Prostate gland (tissue), 2 donors: Measurements from ENCODE around the gene FBXW7. TPM values are rescaled to one million over a fixed set of nuclear protein-coding genes. Genes with fewer than 3 reads are reported as not detected.

Experiments used
- DNase-seq: peaks from one replicate; pipeline ENCODE4 v3.0.0-alpha.2; 2019; ENCODE audit warnings: low spot score
- H3K27ac ChIP-seq, 2 donors: fragments of 200-600 bp; sonication (generic); 2 replicates each; pipeline ENCODE4 v1.5.1; 2017 to 2019
- H3K27me3 ChIP-seq: fragments of 200-600 bp; sonication (generic); replicated peaks from 2 replicates; pipeline ENCODE4 v1.5.1; 2019; ENCODE audit not compliant: insufficient read depth
- H3K36me3 ChIP-seq, 2 donors: fragments of 200-600 bp; sonication (generic); 1 replicate in 1 of 2; 2 replicates in 1 of 2; pipeline versions ENCODE4 v1.5.1 to v1.8.1; 2017 to 2019
- H3K4me1 ChIP-seq: fragments of 200-600 bp; sonication (generic); replicated peaks from 2 replicates; pipeline ENCODE4 v1.5.1; 2019
- H3K4me3 ChIP-seq, 2 donors: fragments of 200-600 bp; sonication (generic); 2 replicates each; pipeline ENCODE4 v1.5.1; 2017 to 2019
- H3K9me3 ChIP-seq: fragments of 200-600 bp; sonication (generic); 2 replicates; pipeline ENCODE4 v1.5.1; 2017
- POLR2A ChIP-seq: fragments of 450-650 bp; IDR thresholded peaks from one replicate; pipeline ENCODE4 v1.6.1; 2016; ENCODE audit warnings: antibody characterized with exemption, mild to moderate bottlenecking
- POLR2AphosphoS5 ChIP-seq: sonication (generic); formaldehyde crosslinking; IDR thresholded peaks from one replicate; pipeline ENCODE4 v1.6.1; 2017; ENCODE audit warnings: antibody characterized with exemption
- whole genome bisulfite sequencing: methylation state at CpG from one replicate; pipeline ENCODE4 v1.1.5; 2018; 5-methylcytosine and 5-hydroxymethylcytosine counted together
- intact Hi-C: fragments of 100-400 bp; cut with DNase I; formaldehyde crosslinking; loops from one replicate; pipeline ENCODE4 v1.14.2; 2022
- total RNA-seq, 2 donors: library from RNA; depleted of rRNA; stranded (reverse); fragments of >200 nt; gene quantifications; one replicate each; pipeline ENCODE4 v1.1.0, GENCODE V29; 2016
- TF ChIP-seq, protein P1 (sequence below), 4 experiments: fragments of 200-600 bp in 2 of 4; fragments of 450-650 bp in 2 of 4; sonication (generic) in 2 of 4; IDR thresholded peaks; 1 replicate in 3 of 4; 2 replicates in 1 of 4; pipeline ENCODE4 v1.5.1; 2016 to 2019; ENCODE audit warnings: antibody characterized with exemption in 4 of 4, mild to moderate bottlenecking in 2 of 4, moderate library complexity in 2 of 4

Gene FBXW7
- total RNA-seq, 2 donors from 2014 or later = 21.8 to 24.9 TPM

DNA sequence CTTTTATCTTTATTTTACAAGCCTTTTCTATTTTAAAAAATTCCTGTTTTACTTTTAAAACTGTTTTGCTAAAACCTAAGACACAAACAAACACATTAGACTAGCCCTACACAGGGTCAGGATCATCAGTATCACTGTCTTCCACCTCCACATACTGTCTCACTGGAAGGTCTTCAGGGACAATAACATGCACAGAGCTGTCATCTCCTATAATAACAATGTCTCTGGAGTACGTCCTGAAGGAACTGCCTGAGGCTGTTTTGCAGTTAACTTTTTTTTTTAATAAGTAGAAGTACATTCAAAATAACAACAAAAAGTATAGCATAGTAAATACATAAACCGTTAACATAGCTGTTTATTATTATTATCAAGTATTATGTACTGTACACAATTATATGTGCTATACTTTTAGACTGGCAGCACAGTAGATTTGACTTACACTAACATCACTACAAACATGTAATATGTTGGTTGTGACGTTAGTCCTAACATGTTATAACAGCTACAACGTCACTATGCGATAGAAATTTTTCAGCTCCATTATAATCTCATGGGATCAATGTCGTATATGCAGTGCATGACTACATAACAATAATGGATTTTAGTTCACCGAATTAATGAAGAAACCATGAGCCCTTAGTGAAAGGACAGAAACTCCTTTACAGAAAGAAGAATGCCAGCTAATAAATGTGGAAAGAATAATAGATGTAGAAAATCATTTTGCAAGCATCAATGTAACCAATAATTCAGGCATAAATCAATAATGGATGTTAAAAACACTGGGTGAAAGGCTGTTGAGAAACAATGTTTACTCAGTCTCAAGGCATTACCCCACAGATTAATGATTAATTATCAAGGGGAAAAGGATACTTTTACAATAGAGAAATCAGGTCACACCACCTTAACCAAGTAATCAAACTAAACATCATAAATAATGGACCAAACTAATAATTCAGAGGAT, 49.2 kb downstream of the FBXW7 start:
- Histone ChIP-seq H3K27ac (no peak overlapping the region), H3K4me3 (no peak overlapping the region), H3K9me3 (no peaks in the 10 kb centered on the region), H3K27me3 (no peaks in the 10 kb centered on the region), H3K36me3 (no peaks in the 10 kb centered on the region), H3K4me1 (no peaks in the 10 kb centered on the region)
- TF ChIP-seq POLR2A (no peak), POLR2AphosphoS5 (no peak)
- TF ChIP-seq, protein P1, sequence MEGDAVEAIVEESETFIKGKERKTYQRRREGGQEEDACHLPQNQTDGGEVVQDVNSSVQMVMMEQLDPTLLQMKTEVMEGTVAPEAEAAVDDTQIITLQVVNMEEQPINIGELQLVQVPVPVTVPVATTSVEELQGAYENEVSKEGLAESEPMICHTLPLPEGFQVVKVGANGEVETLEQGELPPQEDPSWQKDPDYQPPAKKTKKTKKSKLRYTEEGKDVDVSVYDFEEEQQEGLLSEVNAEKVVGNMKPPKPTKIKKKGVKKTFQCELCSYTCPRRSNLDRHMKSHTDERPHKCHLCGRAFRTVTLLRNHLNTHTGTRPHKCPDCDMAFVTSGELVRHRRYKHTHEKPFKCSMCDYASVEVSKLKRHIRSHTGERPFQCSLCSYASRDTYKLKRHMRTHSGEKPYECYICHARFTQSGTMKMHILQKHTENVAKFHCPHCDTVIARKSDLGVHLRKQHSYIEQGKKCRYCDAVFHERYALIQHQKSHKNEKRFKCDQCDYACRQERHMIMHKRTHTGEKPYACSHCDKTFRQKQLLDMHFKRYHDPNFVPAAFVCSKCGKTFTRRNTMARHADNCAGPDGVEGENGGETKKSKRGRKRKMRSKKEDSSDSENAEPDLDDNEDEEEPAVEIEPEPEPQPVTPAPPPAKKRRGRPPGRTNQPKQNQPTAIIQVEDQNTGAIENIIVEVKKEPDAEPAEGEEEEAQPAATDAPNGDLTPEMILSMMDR (IDR thresholded peaks at IDR 0.05) = no peak
- intact Hi-C loops = no loop called here
- 70% methylated on average over 7 of the region's 7 CpGs for WGBS
- no peak for DNase-seq

DNA sequence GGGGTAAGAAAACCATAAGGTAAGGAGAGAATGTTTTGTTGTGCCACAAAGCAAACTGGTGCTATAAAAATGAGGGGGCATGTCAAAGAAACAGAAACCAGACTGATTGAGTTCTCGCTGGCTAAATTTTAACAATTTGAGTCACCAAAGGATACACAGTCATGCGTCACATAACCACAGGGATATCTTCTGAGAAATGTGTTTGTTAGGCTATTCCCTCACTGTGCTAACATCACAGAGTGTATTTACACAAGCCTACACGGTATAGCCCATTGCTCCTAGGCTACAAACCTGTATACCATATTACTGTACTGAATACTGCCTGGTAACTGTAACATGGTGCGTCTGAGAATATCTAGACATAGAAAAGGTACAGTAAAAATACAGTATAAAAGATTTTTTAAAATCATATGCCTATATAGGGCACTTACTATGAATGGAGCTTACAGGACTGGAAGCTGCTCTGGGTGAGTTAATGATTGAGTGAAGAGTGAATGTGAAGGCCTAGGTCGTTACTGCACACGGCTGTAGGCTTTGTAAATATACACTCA, 50.1 kb downstream of the FBXW7 start:
- Histone ChIP-seq H3K4me3 (no peak overlapping the region), H3K4me1 (no peaks in the 10 kb centered on the region), H3K27me3 (no peaks in the 10 kb centered on the region), H3K27ac (no peak overlapping the region), H3K36me3 (no peaks in the 10 kb centered on the region), H3K9me3 (no peaks in the 10 kb centered on the region)
- intact Hi-C loops = no loop called here
- no peak for TF ChIP-seq POLR2A
- DNase-seq = no peak
- WGBS = 73% methylated on average over 6 of the region's 6 CpGs

DNA sequence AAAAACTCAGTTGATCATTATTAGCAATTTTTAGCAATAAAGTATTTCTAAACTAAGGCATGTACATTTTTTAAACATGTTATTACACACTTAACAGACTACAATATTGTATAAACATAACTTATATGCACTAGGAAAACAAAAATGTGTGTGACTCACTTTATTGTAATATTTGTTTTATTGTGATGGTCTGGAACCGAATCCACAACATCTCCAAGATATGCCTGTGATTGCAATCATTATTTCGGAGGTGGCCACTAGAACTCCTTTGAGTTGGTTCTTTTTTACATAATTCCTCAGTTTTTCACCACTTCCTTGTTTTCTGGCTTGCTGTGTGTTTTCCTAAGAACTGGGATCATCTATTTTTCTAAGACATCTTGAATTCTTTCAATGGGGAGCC, 53.7 kb downstream of the FBXW7 start:
- TF ChIP-seq, protein P1 (IDR thresholded peaks at IDR 0.05) = no peak
- TF ChIP-seq POLR2AphosphoS5 = no peak
- no peak for TF ChIP-seq POLR2A
- H3K36me3 ChIP-seq = no peaks in the 10 kb centered on the region
- WGBS = 96% methylated on average over 2 of the region's 2 CpGs
- DNase-seq = no peak
- intact Hi-C loops = no loop called here
- H3K4me3 ChIP-seq = no peak overlapping the region
- no peaks in the 10 kb centered on the region for H3K4me1 ChIP-seq
- H3K27me3 ChIP-seq = no peaks in the 10 kb centered on the region
- H3K27ac ChIP-seq = no peak overlapping the region
- H3K9me3 ChIP-seq = no peaks in the 10 kb centered on the region

DNA sequence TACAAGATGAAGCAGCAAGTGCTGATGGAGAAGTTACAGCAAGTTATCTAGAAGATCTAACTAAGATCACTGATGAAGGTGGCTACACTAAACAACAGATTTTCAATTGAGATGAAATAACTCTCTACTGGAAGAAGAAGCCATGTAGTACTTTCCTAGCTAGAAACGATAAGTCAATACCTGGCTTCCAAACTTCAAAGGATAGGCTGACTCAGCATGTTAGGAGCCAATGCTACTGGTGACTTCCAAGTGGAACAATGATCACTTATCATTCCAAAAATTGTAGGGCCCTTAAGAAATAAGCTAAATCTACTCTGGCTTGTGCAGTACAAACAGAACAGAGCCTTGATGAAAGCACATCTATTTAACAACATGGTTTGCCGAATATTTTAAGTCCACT, 55.0 kb downstream of the FBXW7 start:
- Histone ChIP-seq H3K27ac (no peak overlapping the region), H3K36me3 (no peaks in the 10 kb centered on the region), H3K4me3 (no peak overlapping the region), H3K9me3 (no peaks in the 10 kb centered on the region), H3K4me1 (no peaks in the 10 kb centered on the region), H3K27me3 (no peaks in the 10 kb centered on the region)
- intact Hi-C loops = no loop called here
- TF ChIP-seq POLR2A (no peak), POLR2AphosphoS5 (no peak)
- TF ChIP-seq, protein P1 (IDR thresholded peaks at IDR 0.05) = no peak
- 92% methylated on average over 2 of the region's 2 CpGs for WGBS
- DNase-seq = no peak

DNA sequence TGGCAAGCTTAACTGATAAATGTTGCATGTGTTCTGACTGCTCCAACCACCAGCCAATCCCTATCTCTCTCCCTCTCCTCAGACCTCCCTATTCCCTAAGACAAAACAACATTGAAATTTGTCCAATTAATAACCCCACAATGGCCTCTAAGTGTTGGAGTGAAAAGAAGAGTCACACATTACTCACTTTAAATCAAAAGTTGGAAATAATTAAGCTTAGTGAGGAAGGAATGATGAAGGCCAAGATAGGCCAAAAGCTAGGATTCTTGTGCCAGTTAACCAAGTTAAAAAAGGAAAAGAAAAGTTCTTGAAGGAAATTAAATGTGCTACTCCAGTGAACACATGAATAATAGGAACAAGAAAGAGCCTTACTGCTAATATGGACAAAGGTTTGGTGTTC, 55.6 kb downstream of the FBXW7 start:
- no peaks in the 10 kb centered on the region for H3K36me3 ChIP-seq
- H3K9me3 ChIP-seq = no peaks in the 10 kb centered on the region
- H3K27me3 ChIP-seq = no peaks in the 10 kb centered on the region
- no peaks in the 10 kb centered on the region for H3K4me1 ChIP-seq
- no peak overlapping the region for H3K4me3 ChIP-seq
- intact Hi-C loops = no loop called here
- H3K27ac ChIP-seq = no peak overlapping the region
- TF ChIP-seq POLR2A (no peak), POLR2AphosphoS5 (no peak)
- TF ChIP-seq, protein P1 (IDR thresholded peaks at IDR 0.05) = no peak
- no peak for DNase-seq
